HG02973 (cell line): ENCODE results near the gene SPPL3.

ENCODE experiments used
- ATAC-seq: cut with Tn5 transposase; IDR thresholded peaks from one replicate; pipeline ENCODE4 v1.9.1; 2021; ENCODE audit warnings: moderate library complexity; ENCODE audit not compliant: unreplicated experiment

The SPPL3 gene

DNA sequence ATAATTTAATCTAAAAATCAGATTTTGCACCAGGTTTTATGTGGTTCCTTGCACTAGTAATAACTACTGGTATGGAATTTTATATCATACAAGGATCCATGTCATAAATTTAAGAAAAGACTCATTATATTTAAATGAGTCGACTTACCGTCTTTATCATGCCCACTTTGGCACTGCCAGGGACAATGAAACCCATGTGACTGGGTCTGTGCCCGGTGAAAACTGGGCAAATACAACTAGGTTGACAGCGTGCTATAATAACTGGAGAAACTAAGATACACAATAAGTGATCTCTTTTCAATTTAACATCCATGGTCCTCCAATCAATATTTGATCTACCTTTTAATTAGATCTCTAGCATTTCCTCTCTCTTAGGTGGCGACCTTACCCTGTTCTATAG lies 114.0 kb downstream of the SPPL3 start:
- ATAC-seq: no peak

DNA sequence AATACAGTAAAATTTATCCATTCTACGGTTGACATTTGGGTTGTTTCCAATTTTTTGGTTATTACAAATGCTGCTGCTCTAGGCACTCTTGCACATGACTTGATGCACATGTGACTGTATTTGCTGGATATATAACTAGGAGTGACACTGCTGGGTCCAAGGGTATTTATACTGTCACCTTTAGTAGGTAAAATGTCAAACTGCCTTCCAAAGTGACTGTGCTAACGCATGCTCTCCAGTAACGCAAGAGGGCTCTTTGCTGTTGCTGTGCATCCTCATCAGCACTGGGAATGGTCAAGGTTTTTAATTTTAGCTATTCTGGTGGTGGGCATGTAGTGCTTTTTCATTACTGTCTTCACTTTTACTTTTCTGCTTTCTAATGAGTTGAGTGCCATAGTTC lies 116.3 kb downstream of the SPPL3 start:
- no peak for ATAC-seq

DNA sequence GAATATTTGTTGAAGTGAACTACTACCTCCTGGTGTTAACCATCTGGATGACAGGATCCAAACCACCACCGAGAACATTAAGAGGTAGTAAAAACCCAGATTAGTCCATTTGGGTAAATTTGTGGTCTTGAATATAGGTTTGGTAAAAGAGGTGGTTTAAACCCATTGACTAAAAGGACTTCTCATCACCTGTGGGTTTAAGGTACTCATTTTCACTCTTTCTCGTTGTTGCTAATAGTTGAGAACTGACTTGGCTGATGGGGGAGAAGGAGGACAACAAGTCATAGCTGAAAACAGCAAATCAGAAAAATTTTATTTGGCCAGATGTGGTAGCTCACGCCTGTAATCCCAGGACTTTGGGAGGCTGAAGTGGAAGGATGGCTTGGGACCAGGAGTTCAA lies 119.4 kb downstream of the SPPL3 start:
- no peak for ATAC-seq

DNA sequence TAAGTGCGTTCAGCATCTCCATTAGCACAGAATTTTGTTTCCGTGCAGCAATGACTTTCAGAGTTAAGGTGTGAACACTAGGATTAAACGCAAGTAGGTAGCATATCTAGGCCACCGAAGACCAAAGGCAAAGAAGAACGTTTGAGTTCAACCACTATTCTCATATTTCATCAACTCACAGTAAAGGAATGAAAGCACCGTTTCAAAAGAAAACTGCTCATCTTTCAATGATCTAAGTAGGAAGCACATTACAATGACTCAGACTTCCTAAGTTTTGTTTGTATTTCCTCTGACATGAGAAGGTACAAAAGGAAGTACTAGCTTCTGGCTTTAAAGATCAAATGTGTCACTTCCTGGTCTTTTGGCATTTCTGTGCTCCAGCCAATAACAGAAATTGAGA lies 121.0 kb downstream of the SPPL3 start:
- no peak for ATAC-seq

DNA sequence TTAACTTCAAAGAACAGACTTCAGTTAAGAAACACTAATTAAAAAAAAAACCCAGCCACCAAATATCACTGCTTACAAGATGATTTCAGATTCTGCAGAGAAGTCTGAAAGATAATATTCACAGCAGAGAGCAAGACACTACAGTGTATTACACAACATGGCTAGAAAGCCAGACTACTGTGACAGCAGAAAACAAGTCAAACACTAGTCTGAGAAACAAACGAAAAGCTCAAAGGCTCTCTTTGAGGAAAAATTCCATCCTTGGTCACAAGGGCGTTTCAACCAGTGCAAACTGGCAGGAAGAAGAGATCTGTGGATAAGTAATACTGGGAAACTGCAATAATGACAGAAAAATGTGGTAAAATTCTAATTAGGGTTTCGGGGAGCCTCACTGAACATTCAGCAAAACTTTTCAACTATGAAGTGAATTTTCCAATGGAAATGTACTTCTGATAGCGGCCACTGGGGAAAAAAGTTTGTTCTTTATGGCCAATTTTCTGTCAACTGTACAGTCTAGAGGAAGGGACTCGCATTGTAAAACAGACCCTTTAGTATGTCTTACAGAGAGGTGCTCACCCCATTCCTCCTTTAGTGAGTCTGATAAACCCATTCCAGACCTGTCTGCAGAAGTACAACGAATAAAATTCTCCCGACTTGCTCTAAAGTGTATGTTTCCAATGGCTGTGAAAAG lies 128.2 kb downstream of the SPPL3 start:
- no peak for ATAC-seq

DNA sequence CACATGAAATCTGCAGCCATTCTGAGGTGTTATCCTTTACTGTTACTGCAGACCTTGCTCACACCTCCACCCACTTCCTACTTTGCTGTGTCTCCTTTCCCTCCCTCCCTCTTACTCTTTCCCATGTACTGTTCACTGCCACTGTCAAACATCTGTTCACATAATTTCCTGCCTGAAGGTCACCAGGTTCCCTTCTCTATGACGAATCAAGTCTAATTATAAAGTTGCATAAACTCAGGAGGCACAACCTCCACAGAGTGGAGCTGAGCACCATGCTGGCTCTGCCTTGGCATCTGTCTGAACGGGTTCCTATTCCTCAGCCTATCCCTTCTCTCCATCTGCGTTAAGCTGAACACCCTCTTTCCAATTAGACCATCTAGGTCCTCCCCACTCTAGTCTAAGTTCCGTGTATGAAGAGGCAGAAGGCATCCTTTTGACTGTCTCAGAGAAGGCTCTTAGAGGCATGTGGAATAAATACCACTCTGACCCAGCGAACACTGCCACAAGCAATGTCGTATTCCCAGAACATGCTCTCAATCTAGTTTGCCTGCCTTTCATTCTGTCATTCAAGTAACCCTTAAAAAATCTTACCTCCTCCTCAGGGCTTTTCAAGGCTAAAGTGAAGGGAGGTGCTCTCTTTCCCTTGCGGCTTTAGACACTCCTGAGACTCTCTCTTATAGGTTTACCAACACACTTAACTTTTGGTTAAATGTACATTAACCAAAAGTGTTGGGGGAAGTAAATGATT lies 129.8 kb downstream of the SPPL3 start:
- ATAC-seq: no peak

DNA sequence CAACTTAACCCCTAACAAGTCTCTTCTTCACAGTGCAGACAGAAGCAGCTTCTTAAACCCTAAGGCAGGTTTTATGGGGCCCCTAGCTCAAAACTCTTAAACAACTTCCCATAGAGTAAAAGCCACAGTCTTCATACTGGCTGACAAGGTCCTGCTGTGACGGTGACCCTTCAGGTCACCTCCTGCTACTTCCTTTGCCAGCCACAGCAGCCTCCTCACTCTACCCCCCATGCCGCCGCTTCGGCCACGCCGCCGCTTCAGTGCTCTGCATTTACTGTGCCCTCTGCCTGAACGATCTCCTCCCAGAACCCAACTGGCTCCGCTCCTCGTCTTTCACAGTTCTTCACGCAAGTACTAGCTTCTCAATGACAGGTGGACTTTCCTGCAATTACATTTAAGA lies 133.1 kb downstream of the SPPL3 start:
- no peak for ATAC-seq

DNA sequence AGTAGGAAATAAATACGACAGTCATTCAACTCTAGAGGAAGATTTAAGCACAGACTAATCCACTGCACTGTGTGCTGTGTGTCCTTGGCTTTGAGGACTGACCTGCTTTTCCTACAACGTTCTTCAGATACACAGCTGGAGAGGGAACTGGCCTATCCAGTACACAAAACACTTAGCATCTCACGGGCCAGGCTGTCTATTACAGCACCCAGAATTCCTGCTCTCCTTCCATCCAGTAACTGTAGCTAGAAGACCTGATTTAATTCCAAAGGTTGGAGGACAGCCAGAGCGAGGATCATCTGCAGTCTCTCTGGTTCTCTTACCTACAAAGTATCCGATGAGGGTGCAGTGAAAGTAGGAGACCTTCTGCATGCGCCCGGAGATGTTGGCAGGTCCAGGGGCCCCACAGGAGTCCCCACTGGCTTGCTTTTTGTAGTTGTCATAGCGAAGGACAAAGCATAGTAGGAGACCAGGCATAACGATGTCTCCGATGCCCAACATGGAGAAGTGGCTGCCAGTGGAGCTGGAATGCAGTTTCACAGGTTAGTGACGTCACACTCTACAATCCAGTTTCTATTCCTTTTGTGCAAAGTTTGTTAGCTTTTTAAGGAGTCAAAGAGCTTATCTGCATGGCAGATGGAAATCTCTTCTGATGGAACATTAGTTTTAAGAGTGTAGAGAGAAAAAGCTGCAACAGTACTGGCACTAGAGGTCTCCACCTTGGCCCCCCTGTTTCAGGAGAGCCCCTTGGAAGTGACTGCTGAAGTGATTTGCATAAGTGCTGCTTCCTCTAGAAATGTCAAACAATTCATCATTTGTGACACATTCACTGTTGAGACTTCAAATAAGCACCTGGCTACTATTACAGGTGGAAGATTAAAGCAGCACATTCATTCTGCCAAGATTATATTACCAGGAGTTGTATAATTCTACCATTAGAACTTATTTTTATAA lies 136.8 kb downstream of the SPPL3 start:
- ATAC-seq: no peak

DNA sequence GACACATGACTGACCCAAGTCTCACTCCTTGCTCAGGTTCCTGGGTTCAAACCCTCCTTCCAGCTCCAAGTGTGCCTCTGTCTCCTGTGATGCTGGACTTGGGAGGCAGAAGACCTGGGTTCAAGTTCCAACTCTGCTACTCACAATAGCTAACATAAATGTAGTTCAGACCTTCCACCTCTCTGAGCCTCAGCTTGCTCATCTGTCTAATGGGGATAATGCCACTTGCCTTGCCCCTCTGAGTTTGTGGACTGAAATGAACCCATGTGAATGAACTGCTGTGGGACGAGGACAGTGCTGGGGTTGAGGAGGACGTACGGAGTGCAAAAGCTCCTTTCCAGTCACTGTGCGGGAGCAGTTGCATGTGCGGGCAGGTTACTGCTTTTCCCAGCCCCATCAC lies 137.6 kb downstream of the SPPL3 start:
- no peak for ATAC-seq

DNA sequence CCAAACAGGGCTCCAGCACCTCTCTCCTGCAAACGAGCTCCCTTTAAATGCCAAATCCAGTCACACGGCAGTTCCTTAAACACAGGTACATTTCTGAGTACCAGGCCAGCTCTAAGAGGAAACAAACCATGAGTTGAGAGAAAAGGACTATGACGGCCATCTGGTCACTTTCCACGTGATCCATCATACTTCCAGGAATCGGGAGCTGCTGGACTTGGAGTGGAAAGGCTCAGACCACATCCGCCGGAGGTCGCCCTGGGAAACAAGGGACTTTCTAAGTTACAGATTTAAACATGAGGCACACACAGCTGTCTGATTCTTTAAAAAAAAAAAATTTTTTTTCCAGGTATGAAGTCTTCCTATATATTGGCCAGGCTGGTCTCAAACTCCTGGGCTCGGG lies 139.3 kb downstream of the SPPL3 start:
- no peak for ATAC-seq

DNA sequence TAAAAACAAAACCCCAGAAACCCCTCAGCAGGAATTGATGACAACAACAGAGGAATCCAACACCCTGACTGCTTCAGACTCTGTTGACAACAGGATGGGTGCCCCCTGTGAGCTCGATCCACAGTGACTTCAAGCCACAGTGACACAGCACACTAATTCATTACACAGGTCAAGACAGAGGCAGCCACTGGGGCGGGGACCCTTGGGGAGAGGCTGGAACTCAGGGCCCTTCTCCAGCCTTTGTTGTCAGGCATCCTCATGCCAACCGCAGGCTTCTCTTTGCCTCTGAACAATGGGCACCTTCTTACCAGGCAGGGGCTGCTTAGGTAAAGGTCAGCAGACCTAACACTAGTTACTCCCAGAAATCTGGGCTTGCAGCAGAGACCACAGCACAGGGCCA lies 140.9 kb downstream of the SPPL3 start:
- no peak for ATAC-seq

DNA sequence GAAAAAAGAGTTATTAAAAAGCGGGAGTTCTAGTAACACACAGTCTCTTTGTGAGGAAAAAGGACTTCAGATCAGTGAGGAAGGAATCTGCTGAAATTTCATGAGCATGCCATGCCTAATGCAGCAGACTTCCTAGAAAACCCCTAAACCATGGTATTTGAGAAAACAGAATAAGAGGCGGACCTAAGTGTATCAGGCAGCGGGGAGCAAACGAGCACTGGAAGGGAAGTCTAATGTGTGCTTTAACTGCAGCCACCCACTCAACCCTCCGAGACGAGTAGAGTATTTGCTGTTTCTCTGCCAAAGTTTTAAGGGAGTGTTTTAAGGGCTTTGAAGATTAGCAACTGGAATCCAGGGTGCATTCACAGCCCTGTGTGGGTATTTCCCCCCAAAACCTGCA lies 142.1 kb downstream of the SPPL3 start:
- ATAC-seq: no peak

DNA sequence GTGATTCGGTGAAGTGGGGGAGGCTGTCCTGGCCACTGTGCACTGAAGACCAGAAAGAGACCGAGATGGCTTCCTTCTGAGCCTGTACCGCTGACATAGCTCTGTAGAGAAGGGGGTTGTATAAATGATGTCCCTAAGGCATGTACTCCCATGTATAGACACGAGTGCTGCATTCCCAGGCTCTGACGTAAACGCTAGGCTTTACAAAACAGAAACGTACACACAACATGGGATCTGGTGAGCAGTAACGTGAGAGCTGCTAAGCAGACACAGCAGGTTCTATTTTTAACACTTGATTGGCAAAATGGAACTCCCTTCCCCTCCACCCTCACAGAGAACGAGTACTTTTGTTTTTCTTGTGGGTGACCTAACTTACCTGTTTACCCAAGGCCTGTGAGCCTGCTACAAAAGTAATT lies 142.6 kb downstream of the SPPL3 start:
- no peak for ATAC-seq

DNA sequence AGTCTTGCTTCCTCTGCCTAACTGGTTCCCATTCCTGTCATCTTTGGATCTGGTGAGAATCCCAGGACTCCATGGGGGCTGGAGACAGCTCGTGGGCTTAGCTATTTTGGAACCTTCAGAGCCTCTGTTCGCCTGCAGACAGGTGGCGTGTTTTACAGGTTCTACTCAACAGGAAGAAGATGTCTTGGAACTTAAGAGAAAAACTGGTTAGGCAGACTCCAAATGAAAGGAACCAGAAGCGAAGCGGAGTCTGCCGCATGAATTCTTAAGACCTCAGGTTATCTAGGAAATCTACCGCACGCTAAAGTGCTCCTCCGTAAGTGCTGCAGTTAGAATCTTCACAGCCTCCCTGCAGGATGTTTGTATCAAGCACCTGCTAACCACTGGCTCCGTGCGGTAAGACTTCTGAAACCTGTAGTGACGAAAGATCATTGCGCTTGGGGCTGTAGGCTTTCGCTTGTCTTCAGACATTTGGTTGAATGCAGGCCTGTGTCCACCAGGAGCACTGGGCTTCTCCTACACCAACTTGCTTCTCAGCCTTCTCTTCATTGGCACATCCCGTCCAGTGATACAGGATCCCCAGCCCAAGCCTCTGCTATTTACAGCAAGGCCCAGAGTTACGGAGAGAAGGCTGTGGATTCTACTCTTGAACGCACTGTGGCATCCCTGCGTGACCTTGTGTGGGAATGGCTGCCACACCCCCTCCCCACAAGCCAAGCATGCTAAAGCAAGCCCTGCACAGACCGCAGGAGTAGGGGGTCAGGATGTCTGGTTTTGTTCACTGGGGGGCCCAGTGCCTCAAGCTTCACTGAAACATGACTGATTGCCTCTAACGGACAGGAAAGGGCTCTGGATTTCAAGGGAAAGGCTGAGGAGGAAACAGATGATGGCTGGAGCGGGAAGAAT lies 143.6 kb downstream of the SPPL3 start:
- no peak for ATAC-seq

DNA sequence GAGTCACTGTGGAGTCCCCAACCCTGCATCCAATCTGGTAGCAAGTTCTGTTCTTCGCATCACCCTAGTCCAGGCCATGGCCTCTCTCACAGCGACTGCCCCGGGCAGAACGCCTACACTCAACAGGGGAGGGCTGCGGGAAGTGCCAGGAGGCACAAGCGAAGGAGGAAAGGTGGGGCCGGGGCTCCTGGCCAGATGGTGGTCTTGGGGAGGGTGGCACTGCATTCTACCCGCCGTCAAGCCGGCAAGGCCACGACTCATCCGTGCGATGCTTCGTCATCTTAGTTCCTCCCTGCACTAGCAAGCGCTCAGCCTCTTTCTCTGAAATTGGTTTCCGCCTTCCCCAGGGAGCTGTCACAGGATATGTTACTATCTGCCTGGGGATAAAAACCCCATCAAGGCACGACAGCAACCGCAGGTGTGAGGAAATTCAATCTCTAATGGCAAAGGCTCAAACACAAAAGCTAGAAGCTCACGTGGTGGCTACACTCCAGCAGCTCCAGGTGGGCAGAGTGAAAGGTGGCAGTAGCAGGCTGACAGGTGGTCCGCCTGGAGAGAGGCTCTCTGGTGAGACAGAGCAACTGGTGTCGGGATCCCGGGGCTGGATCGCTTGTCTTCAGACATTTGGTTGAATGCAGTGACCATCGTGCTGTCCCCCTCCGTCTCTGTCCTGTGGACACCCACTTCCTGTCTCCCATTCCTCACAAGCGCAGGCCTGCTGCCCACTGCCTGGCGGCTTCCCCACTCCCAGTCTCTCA lies 144.4 kb downstream of the SPPL3 start:
- ATAC-seq: no peak

DNA sequence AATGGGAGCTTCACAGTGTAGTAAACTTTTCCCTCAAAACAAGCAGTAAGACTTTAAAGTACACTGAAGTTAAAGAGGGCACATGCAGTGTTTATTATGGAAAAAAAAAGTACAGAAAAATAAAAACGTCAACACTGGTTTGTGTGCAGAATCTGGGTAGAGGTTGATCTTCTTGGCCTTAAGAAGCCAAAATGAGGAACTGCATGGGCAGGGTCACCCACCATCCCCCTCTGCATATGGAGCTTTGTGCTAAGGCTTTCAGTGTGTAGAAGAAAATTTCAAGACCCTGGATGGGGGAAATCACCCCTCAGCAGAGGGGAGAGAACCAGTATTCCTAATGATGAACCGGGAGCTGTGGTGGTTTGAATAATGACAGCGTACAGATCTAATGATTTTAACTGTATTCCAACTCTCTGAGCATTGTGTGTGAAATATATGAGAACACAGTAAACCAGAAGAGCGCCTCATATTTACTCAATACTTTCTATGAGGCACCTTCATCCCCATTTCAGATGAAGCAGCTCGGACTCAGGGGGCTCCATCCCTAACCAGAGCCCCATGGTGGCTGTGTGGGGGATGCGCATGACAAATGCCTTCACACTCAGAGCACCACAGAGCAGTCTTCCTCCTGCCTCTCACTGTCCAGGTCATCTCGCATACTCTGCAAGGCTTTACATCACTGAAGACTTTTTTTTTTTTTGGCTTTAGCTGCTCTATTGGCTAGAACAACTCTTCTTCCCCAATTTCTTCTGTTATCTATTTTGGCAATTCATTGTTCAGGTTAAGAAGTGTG lies 145.2 kb downstream of the SPPL3 start:
- no peak for ATAC-seq

DNA sequence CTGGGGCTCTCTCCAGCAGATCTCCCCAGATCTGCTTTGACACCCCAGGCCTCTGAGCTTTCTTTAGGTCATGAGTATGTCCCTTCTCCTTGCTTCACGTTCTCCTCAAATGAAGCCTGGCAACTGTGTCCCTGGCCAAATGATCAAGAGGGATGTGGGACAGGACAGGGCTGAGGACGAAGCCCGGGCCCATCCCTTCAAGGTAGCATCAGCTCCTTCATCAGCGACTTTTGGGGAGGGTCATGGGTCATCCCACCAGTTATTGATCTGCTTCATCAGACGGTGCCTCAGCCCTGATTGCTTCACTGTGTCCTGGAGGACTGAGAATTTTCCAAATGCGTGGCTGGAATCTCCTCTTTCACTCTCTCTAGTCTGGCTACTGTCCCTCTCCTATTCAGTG lies 146.2 kb downstream of the SPPL3 start:
- no peak for ATAC-seq

DNA sequence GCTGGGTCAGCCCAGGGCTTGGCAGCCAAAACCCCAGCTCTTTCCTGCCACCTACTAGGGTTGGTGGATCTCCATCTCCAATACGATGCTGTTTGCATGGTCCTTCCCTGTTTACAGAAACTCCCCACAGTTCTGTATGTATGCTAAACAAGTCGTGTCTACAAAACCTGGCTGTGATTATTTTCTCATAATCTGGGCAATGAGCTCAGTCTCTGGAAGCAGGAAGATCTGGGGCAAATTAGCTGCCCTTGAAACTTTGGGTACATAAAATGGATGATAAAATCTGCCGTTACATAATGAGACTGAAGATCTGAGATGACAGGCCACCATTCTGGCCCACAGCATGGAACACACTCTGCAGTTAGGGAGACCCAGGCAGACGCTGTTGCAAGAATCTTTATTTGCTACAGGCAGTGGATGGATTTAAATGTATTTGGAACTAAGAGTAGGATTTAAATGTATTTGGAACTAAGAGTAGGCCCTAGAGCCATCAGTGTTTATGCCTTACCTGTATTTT lies 146.9 kb downstream of the SPPL3 start:
- ATAC-seq: no peak

DNA sequence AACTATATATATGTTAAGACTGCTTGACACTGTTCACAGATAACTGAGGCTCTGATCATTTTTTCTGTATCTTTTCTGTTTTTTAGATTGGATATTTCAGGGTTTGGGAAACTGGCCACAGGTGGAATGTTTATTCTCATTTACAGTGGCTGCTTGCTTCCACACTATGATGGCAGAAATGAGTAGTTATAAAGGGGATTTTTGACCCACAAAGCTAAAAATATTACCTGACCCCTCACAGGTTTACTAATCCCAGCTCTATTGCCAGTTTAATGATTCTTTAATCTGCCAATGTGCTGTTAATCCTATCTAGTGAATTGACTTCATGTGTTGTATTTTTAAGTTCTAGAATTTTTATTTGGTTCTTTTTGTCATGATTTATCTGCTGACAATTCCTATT lies 148.9 kb downstream of the SPPL3 start:
- no peak for ATAC-seq
